Measurements from ENCODE around the gene HDC.

DNA sequence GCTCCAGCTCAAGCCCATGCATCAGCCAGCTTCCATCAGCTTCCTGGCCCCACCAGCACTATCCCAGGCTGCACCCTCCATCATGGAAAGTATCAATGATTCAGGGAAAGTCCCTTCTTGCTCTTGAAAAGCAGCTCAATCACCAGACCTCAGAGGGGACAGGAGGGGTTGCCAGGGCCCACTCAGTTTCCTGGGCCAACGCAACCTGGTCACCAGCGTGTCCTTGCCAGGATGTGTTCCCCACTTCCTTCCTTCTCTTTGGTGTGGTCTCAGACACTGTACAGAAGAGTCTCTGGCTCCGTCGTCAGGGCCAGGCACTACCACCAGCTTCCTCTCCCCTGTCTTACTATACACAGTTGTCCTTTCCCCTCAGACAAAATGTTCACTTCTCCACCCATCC lies 3.0 kb downstream of the HDC start:
- no peak for TF ChIP-seq POLR2A (IDR thresholded peaks at IDR 0.05)
- TF ChIP-seq, protein P1, sequence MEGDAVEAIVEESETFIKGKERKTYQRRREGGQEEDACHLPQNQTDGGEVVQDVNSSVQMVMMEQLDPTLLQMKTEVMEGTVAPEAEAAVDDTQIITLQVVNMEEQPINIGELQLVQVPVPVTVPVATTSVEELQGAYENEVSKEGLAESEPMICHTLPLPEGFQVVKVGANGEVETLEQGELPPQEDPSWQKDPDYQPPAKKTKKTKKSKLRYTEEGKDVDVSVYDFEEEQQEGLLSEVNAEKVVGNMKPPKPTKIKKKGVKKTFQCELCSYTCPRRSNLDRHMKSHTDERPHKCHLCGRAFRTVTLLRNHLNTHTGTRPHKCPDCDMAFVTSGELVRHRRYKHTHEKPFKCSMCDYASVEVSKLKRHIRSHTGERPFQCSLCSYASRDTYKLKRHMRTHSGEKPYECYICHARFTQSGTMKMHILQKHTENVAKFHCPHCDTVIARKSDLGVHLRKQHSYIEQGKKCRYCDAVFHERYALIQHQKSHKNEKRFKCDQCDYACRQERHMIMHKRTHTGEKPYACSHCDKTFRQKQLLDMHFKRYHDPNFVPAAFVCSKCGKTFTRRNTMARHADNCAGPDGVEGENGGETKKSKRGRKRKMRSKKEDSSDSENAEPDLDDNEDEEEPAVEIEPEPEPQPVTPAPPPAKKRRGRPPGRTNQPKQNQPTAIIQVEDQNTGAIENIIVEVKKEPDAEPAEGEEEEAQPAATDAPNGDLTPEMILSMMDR (IDR thresholded peaks at IDR 0.05): no peak

Measured in tibial nerve (tissue), 3 donors.